HepG2 (cell line): ENCODE results near the gene NOXA1. TPM values are rescaled to one million over a fixed set of nuclear protein-coding genes. Genes with fewer than 3 reads are reported as not detected.

Source experiments
- ATAC-seq: fragments of 200-7000 bp; cut with Tn5 transposase; 3 replicates; pipeline ENCODE4 v1.9.1; 2020; ENCODE audit warnings: mild to moderate bottlenecking, moderate library complexity
- BruUV-seq: library from RNA; stranded (reverse); fragments of 400-500 nt; replicated peaks from 2 replicates; lab custom pipeline; 2021; lab: Mats Ljungman, UMichigan
- CTCF ChIA-PET: fragments of 300-600 bp; formaldehyde crosslinking; extraction: SDS; loops from one replicate; lab custom pipeline; 2021; ENCODE audit warnings: low total read pairs, inconsistent platforms, low intra/inter-chr PET ratio; lab: Yijun Ruan, JAX
- POLR2A ChIA-PET: fragments of 350-600 bp; sonication (Branson Sonifier 250); formaldehyde crosslinking; loops from one replicate; lab custom pipeline; 2020; ENCODE audit warnings: antibody characterized with exemption, inconsistent platforms; lab: Yijun Ruan, JAX
- DNase-seq: peaks from one replicate; pipeline ENCODE4 v3.0.0-alpha.2; 2015; ENCODE audit warnings: low spot score
- FAIRE-seq: peaks from 3 replicates; lab custom pipeline; 2011; peaks lifted over from hg19 to GRCh38; lab: Jason Lieb, UNC
- H2AFZ ChIP-seq: one replicate; pipeline ENCODE4 v1.6.1; 2011; ENCODE audit warnings: low read length, inconsistent platforms
- H3K27ac ChIP-seq: fragments of 300-600 bp; 3 replicates; pipeline ENCODE4 v1.8.0; 2011; ENCODE audit warnings: mixed run types, mild to moderate bottlenecking, mixed read lengths, low read length, inconsistent platforms; ENCODE audit not compliant: insufficient read depth; ENCODE audit errors: extremely low read length
- H3K27me3 ChIP-seq, 2 experiments: fragments of 200-600 bp in 1 of 2; 2 replicates in 1 of 2; 3 replicates in 1 of 2; pipeline versions ENCODE4 v1.6.0 to v1.8.0; 2011; ENCODE audit warnings: low read length in 2 of 2, mild to moderate bottlenecking in 2 of 2, moderate library complexity in 2 of 2, inconsistent platforms in 1 of 2; ENCODE audit not compliant: insufficient read depth in 2 of 2, control insufficient read depth in 1 of 2
- H3K36me3 ChIP-seq, 2 experiments: fragments of 200-600 bp in 1 of 2; replicated peaks in 1 of 2; 2 replicates in 1 of 2; 3 replicates in 1 of 2; pipeline versions ENCODE4 v1.5.1 to v1.8.0; 2011; ENCODE audit warnings: low read length in 2 of 2, inconsistent platforms in 1 of 2; ENCODE audit not compliant: insufficient read depth in 2 of 2, control insufficient read depth in 1 of 2
- H3K4me1 ChIP-seq: 2 replicates; pipeline ENCODE4 v1.5.1; 2012; ENCODE audit warnings: low read length, inconsistent platforms; ENCODE audit not compliant: insufficient read depth
- H3K4me2 ChIP-seq: 2 replicates; pipeline ENCODE4 v1.6.0; 2011; ENCODE audit warnings: low read depth, low read length, inconsistent platforms
- H3K4me3 ChIP-seq, 3 experiments: fragments of 200-600 bp in 1 of 3; sonication (generic), shearing (Covaris generic) in 1 of 3; replicated peaks in 1 of 3; 2 replicates each; pipeline ENCODE4 v1.5.1; 2011 to 2016; ENCODE audit warnings: low read length in 3 of 3, inconsistent platforms in 2 of 3, low read depth in 2 of 3, mild to moderate bottlenecking in 2 of 3, control low read depth in 1 of 3, mixed read lengths in 1 of 3; ENCODE audit not compliant: insufficient read depth in 1 of 3
- H3K79me2 ChIP-seq: one replicate; pipeline ENCODE4 v1.6.1; 2011; ENCODE audit warnings: low read length, inconsistent platforms; ENCODE audit not compliant: insufficient read depth
- H3K9ac ChIP-seq: 2 replicates; pipeline ENCODE4 v1.6.0; 2011; ENCODE audit warnings: mild to moderate bottlenecking, low read depth, low read length, inconsistent platforms; ENCODE audit not compliant: insufficient read depth
- H3K9me3 ChIP-seq: 2 replicates; pipeline ENCODE4 v1.5.1; 2012; ENCODE audit warnings: mild to moderate bottlenecking, low read length
- H4K20me1 ChIP-seq: 2 replicates; pipeline ENCODE4 v1.6.0; 2011; ENCODE audit warnings: inconsistent platforms, mild to moderate bottlenecking, low read length, moderate library complexity; ENCODE audit not compliant: insufficient read depth
- AGO2 ChIP-seq: fragments of 200-400 bp; formaldehyde crosslinking; optimal IDR thresholded peaks from 2 replicates; pipeline ENCODE3; 2017; ENCODE audit warnings: mild to moderate bottlenecking, low read depth, low read length, moderate library complexity
- PITX1 ChIP-seq: sonication (generic); formaldehyde crosslinking; IDR thresholded peaks from 2 replicates; pipeline ENCODE4 v1.5.1; 2020; ENCODE audit warnings: mild to moderate bottlenecking, missing genetic modification reagents
- SP4 ChIP-seq: sonication (generic); formaldehyde crosslinking; IDR thresholded peaks from 2 replicates; pipeline ENCODE4 v1.8.1; 2023; ENCODE audit warnings: mild to moderate bottlenecking, missing genetic modification reagents
- ZNF597 ChIP-seq: sonication (generic); formaldehyde crosslinking; IDR thresholded peaks from 2 replicates; pipeline ENCODE4 v1.5.0; 2020; ENCODE audit warnings: missing genetic modification reagents
- WGBS: methylation state at CpG from one replicate; pipeline ENCODE4 v1.1.6; 2017; ENCODE audit warnings: low lambda C conversion rate; 5-methylcytosine and 5-hydroxymethylcytosine counted together
- in situ Hi-C: cut with HindIII; loops from 2 replicates; pipeline ENCODE4 v1.10.0; 2017; ENCODE audit warnings: low pct_unique_long_range_greater_than_20kb; ENCODE audit not compliant: extremely low pct_ligation_motif_present
- intact Hi-C: fragments of 100-400 bp; cut with micrococcal nuclease; formaldehyde crosslinking; loops from one replicate; pipeline ENCODE4 v1.10.0; 2022; ENCODE audit not compliant: unreplicated experiment
- polyA plus RNA-seq, 8 experiments: library from polyadenylated mRNA; depleted of rRNA in 3 of 8; stranded (reverse) in 7 of 8; unstranded in 1 of 8; fragments of >200 nt; fragmentation: Illumina TruSeq in 4 of 8; extraction: Trizol in 4 of 8; gene quantifications; 2 replicates each; pipeline versions ENCODE4 v1.2.1 to v1.2.3, GENCODE V29; 2011 to 2016; ENCODE audit warnings: low read depth in 4 of 8, missing spikeins in 1 of 8, mixed read lengths in 1 of 8; ENCODE audit not compliant: insufficient read depth in 1 of 8
- total RNA-seq, 5 experiments: library from RNA; depleted of rRNA; stranded (reverse); fragments of >200 nt; fragmentation: Illumina TruSeq; extraction: Trizol; gene quantifications; 2 replicates each; pipeline ENCODE4 v1.2.3, GENCODE V29; 2016; ENCODE audit warnings: low read depth in 1 of 5

Gene NOXA1
- total and polyA plus RNA-seq, 2 of the 13 experiments (the other 11 are each of a cell fraction or from before 2014, with no cell fraction given) = 0.78 to 1.2 TPM

GRCh38 chr9:137407590-137408300 is 15.4 kb upstream of the NOXA1 start:
- Histone ChIP-seq H3K9me3 (no peaks in the 10 kb centered on the region), H3K27me3 (no peaks in the 10 kb centered on the region), H3K4me3 (peak overlapping the region in 2 of 3 experiments; percentile 50 to 69; a peak in 3 of 6 replicates), H3K4me2 (peak overlapping the region; percentile 78), H3K27ac (no peak overlapping the region), H3K36me3 (no peaks in the 10 kb centered on the region), H3K9ac (peak overlapping the region; percentile 52; the same call in 1 of the 2 replicates), H3K4me1 (peaks cover 18% of the 10 kb centered on the region), H4K20me1 (no peaks in the 10 kb centered on the region), H2AFZ (no peak overlapping the region), H3K79me2 (no peaks in the 10 kb centered on the region)
- ChIA-PET POLR2A (no interaction called here), CTCF (interaction anchor here (1.2 to 1.3 kb wide), 2 partner anchors 113 to 120 kb away, joined by 3 to 7 read pairs; no protein-coding TSS in a partner anchor)
- TF ChIP-seq PITX1 (CRISPR knock-in tag) (0 out of 2 replicates have a peak, but pooled peaks have one; percentile 22), SP4 (CRISPR knock-in tag) (peak; percentile 0; the same call in 1 of the 2 replicates), AGO2 (peak; percentile 10), ZNF597 (CRISPR knock-in tag) (no peak)
- WGBS = 76% methylated on average over 19 of the region's 31 CpGs
- BruUV-seq = no TSS peak
- no peak for FAIRE-seq
- in situ Hi-C loops = loop anchor here (5.0 kb wide), 1 partner anchor 115 kb away; no protein-coding TSS in a partner anchor
- intact Hi-C loops = loop anchor here (10.0 kb wide), 1 partner anchor 103 kb away; the partner anchor contains the start of gene NRARP
- no peak for DNase-seq
- no peak; the same call in 2 of the 3 replicates for ATAC-seq
